Sigmoid colon (tissue), 7 donors: ENCODE results near the gene MAN2A2. TPM values are rescaled to one million over a fixed set of nuclear protein-coding genes. Genes with fewer than 3 reads are reported as not detected.

ENCODE experiments used
- DNase-seq: peaks from one replicate; pipeline ENCODE4 v3.0.0-alpha.2; 2019
- H3K27ac ChIP-seq, 4 donors: fragments of 200-600 bp; sonication (generic); one replicate each; pipeline ENCODE4 v1.5.1; 2016 to 2019; ENCODE audit warnings: mild to moderate bottlenecking in 1 of 4
- H3K27me3 ChIP-seq, 3 donors: fragments of 200-600 bp; sonication (generic); one replicate each; pipeline ENCODE4 v1.5.1; 2019; ENCODE audit warnings: mild to moderate bottlenecking in 1 of 3
- H3K36me3 ChIP-seq, 4 donors: fragments of 200-600 bp; sonication (generic); one replicate each; pipeline ENCODE4 v1.5.1; 2016 to 2019
- H3K4me1 ChIP-seq, 4 donors: fragments of 200-600 bp; sonication (generic); one replicate each; pipeline ENCODE4 v1.5.1; 2017 to 2019
- H3K4me3 ChIP-seq, 4 donors: fragments of 200-600 bp; sonication (generic); one replicate each; pipeline ENCODE4 v1.5.1; 2017 to 2019; ENCODE audit warnings: mild to moderate bottlenecking in 2 of 4, moderate library complexity in 1 of 4
- H3K9me3 ChIP-seq, 4 donors: fragments of 200-600 bp in 3 of 4; sonication (generic) in 3 of 4; one replicate each; pipeline versions ENCODE4 v1.5.1 to v1.6.1; 2013 to 2019
- CTCF ChIP-seq, 4 experiments: fragments of 450-650 bp in 3 of 4; fragments of 200-600 bp in 1 of 4; IDR thresholded peaks; one replicate each; pipeline ENCODE4 v1.5.1; 2016 to 2019; ENCODE audit warnings: antibody characterized with exemption in 4 of 4, mild to moderate bottlenecking in 3 of 4, moderate library complexity in 2 of 4
- EP300 ChIP-seq, 4 donors: sonication (generic); formaldehyde crosslinking; IDR thresholded peaks; one replicate each; pipeline ENCODE4 v1.6.1; 2017; ENCODE audit warnings: antibody characterized with exemption in 4 of 4
- POLR2A ChIP-seq, 2 donors: fragments of 450-650 bp; IDR thresholded peaks; one replicate each; pipeline ENCODE4 v1.6.1; 2016; ENCODE audit warnings: antibody characterized with exemption in 2 of 2, mild to moderate bottlenecking in 2 of 2, moderate library complexity in 2 of 2
- POLR2AphosphoS5 ChIP-seq, 4 donors: sonication (generic); formaldehyde crosslinking; IDR thresholded peaks; one replicate each; pipeline ENCODE4 v1.6.1; 2017; ENCODE audit warnings: antibody characterized with exemption in 4 of 4
- WGBS, 2 donors: extraction: QIAGEN DNeasy Blood & Tissue Kit; methylation state at CpG; one replicate each; pipeline ENCODE4 v1.1.7; 2013; 5-methylcytosine and 5-hydroxymethylcytosine counted together
- intact Hi-C: fragments of 100-400 bp; cut with DNase I; formaldehyde crosslinking; loops from one replicate; pipeline ENCODE4 v1.15.1; 2023
- polyA plus RNA-seq, 3 donors: library from polyadenylated mRNA; stranded (reverse); fragments of 200-250 nt; gene quantifications; one replicate each; pipeline ENCODE4 v1.2.3, GENCODE V29; 2013
- total RNA-seq, 4 donors: library from RNA; depleted of rRNA; stranded (reverse); fragments of >200 nt; gene quantifications; one replicate each; pipeline ENCODE4 v1.1.0, GENCODE V29; 2016
- donor health status: healthy with polysubstance abuse.
- donor health status: Bipolar disorder and iron deficiency.
- donor health status: healthy.

The MAN2A2 gene
- total and polyA plus RNA-seq, 7 donors = 3.7 to 57.6 (median 31.0) TPM

GRCh38 chr15:90889313-90889730 is 13.8 kb upstream of the MAN2A2 start:
- WGBS, 2 donors = 81 to 83% methylated on average over 18 of the region's 18 CpGs
- H3K27ac ChIP-seq = no peak overlapping the region
- no peaks in the 10 kb centered on the region for H3K27me3 ChIP-seq
- no peaks in the 10 kb centered on the region for H3K9me3 ChIP-seq
- no peak overlapping the region for H3K4me3 ChIP-seq
- TF ChIP-seq POLR2AphosphoS5 (IDR thresholded peaks at IDR 0.05) = no peak
- no peak for TF ChIP-seq EP300 (IDR thresholded peaks at IDR 0.05)
- TF ChIP-seq CTCF (IDR thresholded peaks at IDR 0.05) = no peak
- TF ChIP-seq POLR2A (IDR thresholded peaks at IDR 0.05) = no peak
- peaks cover 0 to 24% (median 22%) of the 10 kb centered on the region in 4 donors for H3K4me1 ChIP-seq
- DNase-seq = peak; percentile 61
- peaks cover 35 to 62% (median 50%) of the 10 kb centered on the region in 4 donors for H3K36me3 ChIP-seq
- intact Hi-C loops = loop anchor here (10.0 kb wide), 2 partner anchors 355 to 575 kb away; no protein-coding TSS in a partner anchor

DNA sequence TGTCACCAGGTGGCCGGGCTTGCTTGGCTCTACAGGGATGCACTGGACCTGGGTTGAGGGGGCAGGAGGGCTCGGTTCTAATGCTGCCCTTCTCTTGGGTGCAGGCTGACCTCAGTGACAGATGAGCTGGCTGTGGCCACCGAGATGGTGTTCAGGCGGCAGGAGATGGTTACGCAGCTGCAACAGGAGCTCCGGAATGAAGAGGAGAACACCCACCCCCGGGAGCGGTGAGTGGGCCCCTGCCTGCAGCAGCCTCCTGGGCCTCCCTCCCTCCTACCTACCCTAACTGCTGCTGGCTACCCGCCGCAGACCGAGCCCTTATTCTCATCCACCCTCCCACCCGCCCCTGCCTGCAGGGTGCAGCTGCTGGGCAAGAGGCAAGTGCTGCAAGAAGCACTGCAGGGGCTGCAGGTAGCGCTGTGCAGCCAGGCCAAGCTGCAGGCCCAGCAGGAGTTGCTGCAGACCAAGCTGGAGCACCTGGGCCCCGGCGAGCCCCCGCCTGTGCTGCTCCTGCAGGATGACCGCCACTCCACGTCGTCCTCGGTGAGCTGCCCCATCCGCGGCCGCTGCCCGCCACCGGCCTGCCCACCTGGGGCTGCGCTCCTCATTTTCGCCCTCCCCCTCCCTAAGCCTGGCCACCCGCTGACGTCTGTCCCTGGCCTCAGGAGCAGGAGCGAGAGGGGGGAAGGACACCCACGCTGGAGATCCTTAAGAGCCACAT is 13.2 kb upstream of the MAN2A2 start:
- TF ChIP-seq POLR2AphosphoS5 (IDR thresholded peaks at IDR 0.05) (no peak), POLR2A (IDR thresholded peaks at IDR 0.05) (no peak), CTCF (IDR thresholded peaks at IDR 0.05) (no peak), EP300 (IDR thresholded peaks at IDR 0.05) (no peak)
- Histone ChIP-seq H3K4me3 (no peak overlapping the region), H3K27ac (no peak overlapping the region), H3K36me3 (peaks cover 37 to 68% (median 50%) of the 10 kb centered on the region in 4 donors), H3K9me3 (no peaks in the 10 kb centered on the region), H3K4me1 (peaks cover 0 to 18% (median 17%) of the 10 kb centered on the region in 4 donors), H3K27me3 (no peaks in the 10 kb centered on the region)
- peak; percentile 60 for DNase-seq
- WGBS, 2 donors = 91% methylated on average over 31 of the region's 31 CpGs
- intact Hi-C loops = loop anchor here (10.0 kb wide), 2 partner anchors 355 to 575 kb away; no protein-coding TSS in a partner anchor

DNA sequence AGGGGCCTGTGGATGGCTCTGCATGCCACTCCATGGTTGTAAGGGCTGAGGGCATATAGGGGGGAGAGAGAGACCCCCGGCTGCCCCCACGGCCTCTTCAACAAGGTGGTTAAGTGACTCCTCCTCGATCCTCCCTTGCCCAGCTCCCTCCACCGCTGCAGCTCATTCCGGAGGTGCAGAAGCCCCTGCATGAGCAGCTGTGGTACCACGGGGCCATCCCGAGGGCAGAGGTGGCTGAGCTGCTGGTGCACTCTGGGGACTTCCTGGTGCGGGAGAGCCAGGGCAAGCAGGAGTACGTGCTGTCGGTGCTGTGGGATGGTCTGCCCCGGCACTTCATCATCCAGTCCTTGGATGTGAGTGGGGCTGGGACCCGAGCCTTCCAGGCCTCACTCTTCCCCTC is 12.3 kb upstream of the MAN2A2 start:
- 92% methylated on average over 12 of the region's 12 CpGs for WGBS, 2 donors
- Histone ChIP-seq H3K9me3 (no peaks in the 10 kb centered on the region), H3K4me1 (peaks cover 0 to 9% (median 7%) of the 10 kb centered on the region in 4 donors), H3K27ac (no peak overlapping the region), H3K4me3 (no peak overlapping the region), H3K36me3 (peaks cover 45 to 77% (median 57%) of the 10 kb centered on the region in 4 donors), H3K27me3 (no peaks in the 10 kb centered on the region)
- DNase-seq = peak; percentile 61
- TF ChIP-seq POLR2A (IDR thresholded peaks at IDR 0.05) = no peak
- no peak for TF ChIP-seq EP300 (IDR thresholded peaks at IDR 0.05)
- no peak for TF ChIP-seq POLR2AphosphoS5 (IDR thresholded peaks at IDR 0.05)
- TF ChIP-seq CTCF (IDR thresholded peaks at IDR 0.05) = no peak
- intact Hi-C loops = no loop called here

DNA sequence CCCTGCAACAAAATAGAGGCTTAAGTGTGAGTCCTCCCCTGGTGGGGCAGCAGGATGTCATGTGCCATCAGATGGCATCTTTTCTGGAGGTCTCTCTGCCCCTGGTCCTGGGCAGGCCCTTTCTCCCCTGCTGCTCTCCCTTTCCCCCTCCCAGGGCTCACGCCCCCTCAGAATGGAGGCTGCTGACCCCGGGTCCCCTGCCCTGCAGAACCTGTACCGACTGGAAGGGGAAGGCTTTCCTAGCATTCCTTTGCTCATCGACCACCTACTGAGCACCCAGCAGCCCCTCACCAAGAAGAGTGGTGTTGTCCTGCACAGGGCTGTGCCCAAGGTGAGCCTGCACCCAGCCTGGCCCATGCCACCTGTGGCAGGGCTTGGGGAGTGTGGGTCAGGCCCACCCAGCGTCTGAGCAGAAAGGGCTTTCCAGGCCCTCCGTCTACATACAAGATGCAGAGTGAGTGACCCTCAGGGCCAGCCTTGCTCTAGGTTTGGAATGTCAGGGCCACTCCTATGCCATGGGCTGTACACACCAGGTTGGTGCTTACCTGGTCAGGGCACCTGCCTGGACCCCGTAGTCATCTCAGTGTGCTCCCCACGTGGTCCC is 11.7 kb upstream of the MAN2A2 start:
- intact Hi-C loops = no loop called here
- Histone ChIP-seq H3K27me3 (no peaks in the 10 kb centered on the region), H3K4me1 (peaks cover 0 to 3% (median 2%) of the 10 kb centered on the region in 4 donors), H3K4me3 (no peak overlapping the region), H3K9me3 (no peaks in the 10 kb centered on the region), H3K36me3 (peaks cover 45 to 83% (median 58%) of the 10 kb centered on the region in 4 donors), H3K27ac (no peak overlapping the region)
- TF ChIP-seq CTCF (IDR thresholded peaks at IDR 0.05) = no peak
- TF ChIP-seq POLR2AphosphoS5 (IDR thresholded peaks at IDR 0.05) = no peak
- no peak for TF ChIP-seq POLR2A (IDR thresholded peaks at IDR 0.05)
- no peak for TF ChIP-seq EP300 (IDR thresholded peaks at IDR 0.05)
- peak; percentile 49 for DNase-seq
- 89 to 94% methylated on average over 8 of the region's 8 CpGs for WGBS, 2 donors
